HepG2 (cell line): ENCODE measurements around the gene TBL2. TPM values are rescaled to one million over a fixed set of nuclear protein-coding genes. Genes with fewer than 3 reads are reported as not detected.

Experiments
- ATAC-seq: fragments of 200-7000 bp; cut with Tn5 transposase; 3 replicates; pipeline ENCODE4 v1.9.1; 2020; ENCODE audit warnings: mild to moderate bottlenecking, moderate library complexity
- BruUV-seq: library from RNA; stranded (reverse); fragments of 400-500 nt; replicated peaks from 2 replicates; lab custom pipeline; 2021; lab: Mats Ljungman, UMichigan
- CTCF ChIA-PET: fragments of 300-600 bp; formaldehyde crosslinking; extraction: SDS; loops from one replicate; lab custom pipeline; 2021; ENCODE audit warnings: low total read pairs, inconsistent platforms, low intra/inter-chr PET ratio; lab: Yijun Ruan, JAX
- POLR2A ChIA-PET: fragments of 350-600 bp; sonication (Branson Sonifier 250); formaldehyde crosslinking; loops from one replicate; lab custom pipeline; 2020; ENCODE audit warnings: antibody characterized with exemption, inconsistent platforms; lab: Yijun Ruan, JAX
- DNase-seq: peaks from one replicate; pipeline ENCODE4 v3.0.0-alpha.2; 2015; ENCODE audit warnings: low spot score
- FAIRE-seq: peaks from 3 replicates; lab custom pipeline; 2011; peaks lifted over from hg19 to GRCh38; lab: Jason Lieb, UNC
- H2AFZ ChIP-seq: one replicate; pipeline ENCODE4 v1.6.1; 2011; ENCODE audit warnings: low read length, inconsistent platforms
- H3K27ac ChIP-seq: fragments of 300-600 bp; 3 replicates; pipeline ENCODE4 v1.8.0; 2011; ENCODE audit warnings: mixed run types, mild to moderate bottlenecking, mixed read lengths, low read length, inconsistent platforms; ENCODE audit not compliant: insufficient read depth; ENCODE audit errors: extremely low read length
- H3K27me3 ChIP-seq, 2 experiments: fragments of 200-600 bp in 1 of 2; 2 replicates in 1 of 2; 3 replicates in 1 of 2; pipeline versions ENCODE4 v1.6.0 to v1.8.0; 2011; ENCODE audit warnings: low read length in 2 of 2, mild to moderate bottlenecking in 2 of 2, moderate library complexity in 2 of 2, inconsistent platforms in 1 of 2; ENCODE audit not compliant: insufficient read depth in 2 of 2, control insufficient read depth in 1 of 2
- H3K36me3 ChIP-seq, 2 experiments: fragments of 200-600 bp in 1 of 2; replicated peaks in 1 of 2; 2 replicates in 1 of 2; 3 replicates in 1 of 2; pipeline versions ENCODE4 v1.5.1 to v1.8.0; 2011; ENCODE audit warnings: low read length in 2 of 2, inconsistent platforms in 1 of 2; ENCODE audit not compliant: insufficient read depth in 2 of 2, control insufficient read depth in 1 of 2
- H3K4me1 ChIP-seq: 2 replicates; pipeline ENCODE4 v1.5.1; 2012; ENCODE audit warnings: low read length, inconsistent platforms; ENCODE audit not compliant: insufficient read depth
- H3K4me2 ChIP-seq: 2 replicates; pipeline ENCODE4 v1.6.0; 2011; ENCODE audit warnings: low read depth, low read length, inconsistent platforms
- H3K4me3 ChIP-seq, 3 experiments: fragments of 200-600 bp in 1 of 3; sonication (generic), shearing (Covaris generic) in 1 of 3; replicated peaks in 1 of 3; 2 replicates each; pipeline ENCODE4 v1.5.1; 2011 to 2016; ENCODE audit warnings: low read length in 3 of 3, inconsistent platforms in 2 of 3, low read depth in 2 of 3, mild to moderate bottlenecking in 2 of 3, control low read depth in 1 of 3, mixed read lengths in 1 of 3; ENCODE audit not compliant: insufficient read depth in 1 of 3
- H3K79me2 ChIP-seq: one replicate; pipeline ENCODE4 v1.6.1; 2011; ENCODE audit warnings: low read length, inconsistent platforms; ENCODE audit not compliant: insufficient read depth
- H3K9ac ChIP-seq: 2 replicates; pipeline ENCODE4 v1.6.0; 2011; ENCODE audit warnings: mild to moderate bottlenecking, low read depth, low read length, inconsistent platforms; ENCODE audit not compliant: insufficient read depth
- H3K9me3 ChIP-seq: 2 replicates; pipeline ENCODE4 v1.5.1; 2012; ENCODE audit warnings: mild to moderate bottlenecking, low read length
- H4K20me1 ChIP-seq: 2 replicates; pipeline ENCODE4 v1.6.0; 2011; ENCODE audit warnings: inconsistent platforms, mild to moderate bottlenecking, low read length, moderate library complexity; ENCODE audit not compliant: insufficient read depth
- AKNA ChIP-seq: sonication (generic); formaldehyde crosslinking; IDR thresholded peaks from 2 replicates; pipeline ENCODE4 v1.4.0; 2020; ENCODE audit warnings: missing genetic modification reagents, borderline replicate concordance
- ATF3 ChIP-seq: sonication (generic); formaldehyde crosslinking; IDR thresholded peaks from 2 replicates; pipeline ENCODE4 v1.4.0; 2020; ENCODE audit warnings: missing genetic modification reagents
- CREM ChIP-seq, 2 experiments: sonication (generic) in 1 of 2; formaldehyde crosslinking in 1 of 2; IDR thresholded peaks; 2 replicates each; pipeline versions ENCODE4 v1.4.0 to v1.6.1; 2016 to 2020; ENCODE audit warnings: antibody characterized with exemption in 1 of 2, mild to moderate bottlenecking in 1 of 2, missing genetic modification reagents in 1 of 2
- KAT2B ChIP-seq: fragments of 150-350 bp; IDR thresholded peaks from 2 replicates; pipeline ENCODE4 v1.6.1; 2014; ENCODE audit warnings: low read depth, low read length, borderline replicate concordance
- MYPOP ChIP-seq: sonication (generic); formaldehyde crosslinking; IDR thresholded peaks from 2 replicates; pipeline ENCODE4 v1.8.1; 2023; ENCODE audit warnings: mild to moderate bottlenecking, moderate library complexity, missing genetic modification reagents
- ZBTB37 ChIP-seq: sonication (generic); formaldehyde crosslinking; IDR thresholded peaks from 2 replicates; pipeline ENCODE4 v1.4.0; 2020; ENCODE audit warnings: mild to moderate bottlenecking, missing genetic modification reagents
- ZMAT3 ChIP-seq: sonication (generic); formaldehyde crosslinking; conservative IDR thresholded peaks from 2 replicates; pipeline ENCODE4 v1.7.0; 2021; ENCODE audit warnings: missing genetic modification reagents
- ZMYM4 ChIP-seq: sonication (generic); formaldehyde crosslinking; IDR thresholded peaks from 2 replicates; pipeline ENCODE4 v1.8.1; 2023; ENCODE audit warnings: mild to moderate bottlenecking, missing genetic modification reagents
- ZNF501 ChIP-seq: sonication (generic); formaldehyde crosslinking; IDR thresholded peaks from 2 replicates; pipeline ENCODE4 v1.5.1; 2020; ENCODE audit warnings: mild to moderate bottlenecking, moderate library complexity, missing genetic modification reagents
- ZNF513 ChIP-seq: sonication (generic); formaldehyde crosslinking; conservative IDR thresholded peaks from 2 replicates; pipeline ENCODE4 v1.5.0; 2020; ENCODE audit warnings: missing genetic modification reagents
- ZNF605 ChIP-seq: sonication (generic); formaldehyde crosslinking; IDR thresholded peaks from 2 replicates; pipeline ENCODE4 v1.8.0; 2022; ENCODE audit warnings: mild to moderate bottlenecking, missing genetic modification reagents
- ZNF790 ChIP-seq: sonication (generic); formaldehyde crosslinking; IDR thresholded peaks from 2 replicates; pipeline ENCODE4 v1.8.0; 2022; ENCODE audit warnings: missing genetic modification reagents, mild to moderate bottlenecking, borderline replicate concordance
- WGBS: methylation state at CpG from one replicate; pipeline ENCODE4 v1.1.6; 2017; ENCODE audit warnings: low lambda C conversion rate; 5-methylcytosine and 5-hydroxymethylcytosine counted together
- in situ Hi-C: cut with HindIII; loops from 2 replicates; pipeline ENCODE4 v1.10.0; 2017; ENCODE audit warnings: low pct_unique_long_range_greater_than_20kb; ENCODE audit not compliant: extremely low pct_ligation_motif_present
- intact Hi-C: fragments of 100-400 bp; cut with micrococcal nuclease; formaldehyde crosslinking; loops from one replicate; pipeline ENCODE4 v1.10.0; 2022; ENCODE audit not compliant: unreplicated experiment
- polyA plus RNA-seq, 8 experiments: library from polyadenylated mRNA; depleted of rRNA in 3 of 8; stranded (reverse) in 7 of 8; unstranded in 1 of 8; fragments of >200 nt; fragmentation: Illumina TruSeq in 4 of 8; extraction: Trizol in 4 of 8; gene quantifications; 2 replicates each; pipeline versions ENCODE4 v1.2.1 to v1.2.3, GENCODE V29; 2011 to 2016; ENCODE audit warnings: low read depth in 4 of 8, missing spikeins in 1 of 8, mixed read lengths in 1 of 8; ENCODE audit not compliant: insufficient read depth in 1 of 8
- total RNA-seq, 5 experiments: library from RNA; depleted of rRNA; stranded (reverse); fragments of >200 nt; fragmentation: Illumina TruSeq; extraction: Trizol; gene quantifications; 2 replicates each; pipeline ENCODE4 v1.2.3, GENCODE V29; 2016; ENCODE audit warnings: low read depth in 1 of 5

TBL2 gene
- total and polyA plus RNA-seq, 2 of the 13 experiments (the other 11 are each of a cell fraction or from before 2014, with no cell fraction given): 43.4 to 47.2 TPM

- 0% methylated on average over 22 of the region's 58 CpGs for WGBS
- FAIRE-seq: peak; percentile 98
- Histone ChIP-seq H4K20me1 (peaks cover 24% of the 10 kb centered on the region), H3K4me2 (peak overlapping the region; percentile 64), H2AFZ (no peak overlapping the region), H3K27ac (peak overlapping the region; percentile 95), H3K79me2 (peaks cover 40% of the 10 kb centered on the region), H3K4me3 (peak overlapping the region; percentile 91 to 99 (median 97)), H3K4me1 (peaks cover 56% of the 10 kb centered on the region), H3K27me3 (no peaks in the 10 kb centered on the region; a peak in 1 of 5 replicates), H3K9me3 (no peaks in the 10 kb centered on the region), H3K9ac (peak overlapping the region; percentile 98), H3K36me3 (peaks cover 5 to 6% of the 10 kb centered on the region in 2 experiments)
- TSS peak; percentile 90 for BruUV-seq
- DNase-seq: peak; percentile 95
- ChIA-PET CTCF (interaction anchor here (1.3 kb wide), 1 partner anchor 10 kb away, joined by 3 read pairs; no protein-coding TSS in a partner anchor), POLR2A (interaction anchor here (0.6 to 13.2 kb wide), 21 partner anchors 13 to 116 kb away, joined by 3 to 416 read pairs (median 4); partner anchors contain the start of genes ABHD11, BUD23, DNAJC30 and STX1A)
- in situ Hi-C loops: no loop called here
- ATAC-seq: peak; percentile 84
- intact Hi-C loops: loop anchor here (2.0 kb wide), 1 partner anchor 42 kb away; no protein-coding TSS in a partner anchor
- 0 out of 2 replicates have a peak, but pooled peaks have one; percentile 56 for TF ChIP-seq ATF3
- TF ChIP-seq ZNF501 (CRISPR knock-in tag): peak; percentile 86
- peak; percentile 81 for TF ChIP-seq ZMAT3 (CRISPR knock-in tag)
- peak; percentile 78 for TF ChIP-seq ZMYM4
- TF ChIP-seq ZBTB37 (CRISPR knock-in tag): no peak
- no peak; the same call in 1 of the 2 replicates for TF ChIP-seq AKNA (CRISPR knock-in tag)
- no peak for TF ChIP-seq KAT2B
- TF ChIP-seq ZNF790 (CRISPR knock-in tag): peak; percentile 81; the same call in 1 of the 2 replicates
- TF ChIP-seq MYPOP (CRISPR knock-in tag): peak; percentile 80
- TF ChIP-seq ZNF605 (CRISPR knock-in tag): peak; percentile 88
- TF ChIP-seq CREM (IDR thresholded peaks at IDR 0.05): peak; percentile 80
- TF ChIP-seq CREM (CRISPR knock-in tag; IDR thresholded peaks at IDR 0.05): no peak
- TF ChIP-seq ZNF513: no peak
Observed at GRCh38 chr7:73622909-73623797, 44.8 kb upstream of the TBL2 start.
